Endothelial cell of umbilical vein (primary cell): ENCODE results near the gene ATP12A.

ENCODE experiments used
- EZH2 ChIP-seq: IDR thresholded peaks from 2 replicates; pipeline ENCODE4 v1.6.1; 2012; ENCODE audit warnings: borderline replicate concordance, low read depth, mild to moderate bottlenecking, moderate library complexity, low read length, inconsistent platforms; ENCODE audit not compliant: severe bottlenecking
- FOS ChIP-seq: IDR thresholded peaks from 2 replicates; pipeline ENCODE4 v1.6.1; 2011; ENCODE audit warnings: mild to moderate bottlenecking, low read length, moderate library complexity, borderline replicate concordance; ENCODE audit not compliant: insufficient read depth
- JUN ChIP-seq: IDR thresholded peaks from 2 replicates; pipeline ENCODE4 v1.6.1; 2011; ENCODE audit warnings: borderline replicate concordance, low read depth; ENCODE audit not compliant: insufficient read length, insufficient read depth
- MYC ChIP-seq: IDR thresholded peaks from one replicate; pipeline ENCODE4 v1.6.1; 2011; ENCODE audit warnings: mild to moderate bottlenecking, low read depth, low read length
- POLR2A ChIP-seq: IDR thresholded peaks from 2 replicates; pipeline ENCODE4 v1.6.1; 2012; ENCODE audit warnings: low read depth, mild to moderate bottlenecking, control low read depth, low read length
- POLR2AphosphoS5 ChIP-seq: IDR thresholded peaks from 2 replicates; pipeline ENCODE4 v1.6.1; 2012; ENCODE audit warnings: low read depth, mild to moderate bottlenecking, control low read depth, low read length, moderate library complexity; ENCODE audit not compliant: insufficient read depth
- TF ChIP-seq, protein P1 (sequence below), 2 donors: IDR thresholded peaks; 1 replicate in 1 of 2; 2 replicates in 1 of 2; pipeline ENCODE4 v1.5.1; 2011; ENCODE audit warnings: low read length in 2 of 2, mild to moderate bottlenecking in 2 of 2, moderate library complexity in 2 of 2, control low read depth in 1 of 2, inconsistent platforms in 1 of 2, low read depth in 1 of 2; ENCODE audit not compliant: insufficient read depth in 1 of 2; ENCODE audit errors: extremely low read depth in 1 of 2
- TF ChIP-seq, protein P2 (sequence below): IDR thresholded peaks from 2 replicates; pipeline ENCODE4 v1.6.1; 2011; ENCODE audit not compliant: insufficient read depth, insufficient read length

DNA sequence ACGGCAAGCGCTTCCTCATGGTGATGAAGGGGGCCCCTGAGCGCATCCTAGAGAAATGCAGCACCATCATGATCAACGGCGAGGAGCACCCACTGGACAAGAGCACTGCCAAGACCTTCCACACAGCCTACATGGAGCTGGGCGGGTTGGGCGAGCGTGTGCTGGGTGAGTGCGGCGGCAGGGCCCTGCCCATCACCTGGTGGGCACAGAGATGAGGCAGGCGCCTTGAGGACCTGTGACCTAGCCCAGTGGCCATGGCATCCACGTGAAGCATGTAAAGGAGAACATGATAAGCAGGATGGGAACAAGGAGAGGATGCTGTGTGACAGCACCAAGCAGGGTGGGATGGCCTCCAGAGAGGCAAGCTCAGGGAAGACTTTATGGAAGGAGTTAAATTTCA, 18.5 kb downstream of the ATP12A start:
- TF ChIP-seq, protein P1, sequence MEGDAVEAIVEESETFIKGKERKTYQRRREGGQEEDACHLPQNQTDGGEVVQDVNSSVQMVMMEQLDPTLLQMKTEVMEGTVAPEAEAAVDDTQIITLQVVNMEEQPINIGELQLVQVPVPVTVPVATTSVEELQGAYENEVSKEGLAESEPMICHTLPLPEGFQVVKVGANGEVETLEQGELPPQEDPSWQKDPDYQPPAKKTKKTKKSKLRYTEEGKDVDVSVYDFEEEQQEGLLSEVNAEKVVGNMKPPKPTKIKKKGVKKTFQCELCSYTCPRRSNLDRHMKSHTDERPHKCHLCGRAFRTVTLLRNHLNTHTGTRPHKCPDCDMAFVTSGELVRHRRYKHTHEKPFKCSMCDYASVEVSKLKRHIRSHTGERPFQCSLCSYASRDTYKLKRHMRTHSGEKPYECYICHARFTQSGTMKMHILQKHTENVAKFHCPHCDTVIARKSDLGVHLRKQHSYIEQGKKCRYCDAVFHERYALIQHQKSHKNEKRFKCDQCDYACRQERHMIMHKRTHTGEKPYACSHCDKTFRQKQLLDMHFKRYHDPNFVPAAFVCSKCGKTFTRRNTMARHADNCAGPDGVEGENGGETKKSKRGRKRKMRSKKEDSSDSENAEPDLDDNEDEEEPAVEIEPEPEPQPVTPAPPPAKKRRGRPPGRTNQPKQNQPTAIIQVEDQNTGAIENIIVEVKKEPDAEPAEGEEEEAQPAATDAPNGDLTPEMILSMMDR (IDR thresholded peaks at IDR 0.05; ENCODE audit: extremely low read depth in 1 of 2, insufficient read depth in 1 of 2, low read depth in 1 of 2, low read length in 2 of 2) = no peak
- TF ChIP-seq POLR2A = no peak
- TF ChIP-seq POLR2AphosphoS5 = no peak
- TF ChIP-seq, protein P2, sequence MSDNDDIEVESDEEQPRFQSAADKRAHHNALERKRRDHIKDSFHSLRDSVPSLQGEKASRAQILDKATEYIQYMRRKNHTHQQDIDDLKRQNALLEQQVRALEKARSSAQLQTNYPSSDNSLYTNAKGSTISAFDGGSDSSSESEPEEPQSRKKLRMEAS = no peak
- TF ChIP-seq MYC = no peak
- no peak for TF ChIP-seq JUN
- TF ChIP-seq EZH2 = no peak
- TF ChIP-seq FOS = no peak
